WTC11 (cell line): ENCODE results near the gene APRT. TPM values are rescaled to one million over a fixed set of nuclear protein-coding genes. Genes with fewer than 3 reads are reported as not detected.
A peak's percentile ranks its signal among the peaks of the same experiment; 100 is the strongest.

ENCODE experiments used
- ATAC-seq: fragments of 200-7000 bp; cut with Tn5 transposase; 2 replicates; pipeline ENCODE4 v1.10.0; 2021; ENCODE audit warnings: mild to moderate bottlenecking, moderate library complexity
- CTCF ChIA-PET: fragments of 300-600 bp; sonication (Branson Sonifier 250); formaldehyde crosslinking; loops from one replicate; lab custom pipeline; 2021; ENCODE audit warnings: antibody characterized with exemption; lab: Charles Lee
- POLR2A ChIA-PET: fragments of 350-600 bp; sonication (Branson Sonifier 250); formaldehyde crosslinking; loops from one replicate; lab custom pipeline; 2021; ENCODE audit warnings: antibody characterized with exemption; lab: Charles Lee
- DNase-seq: peaks from one replicate; pipeline ENCODE4 v3.0.0; 2021; ENCODE audit warnings: low spot score
- H3K27ac Mint-ChIP-seq: 2 replicates; pipeline ENCODE4 v1.8.0; 2021; ENCODE audit warnings: mixed read lengths
- H3K27me3 Mint-ChIP-seq: 2 replicates; pipeline ENCODE4 v1.8.0; 2021; ENCODE audit warnings: low read depth, mild to moderate bottlenecking, moderate library complexity, mixed read lengths
- H3K36me3 Mint-ChIP-seq: 2 replicates; pipeline ENCODE4 v1.8.0; 2021; ENCODE audit warnings: mixed read lengths
- H3K4me1 Mint-ChIP-seq: 2 replicates; pipeline ENCODE4 v1.8.0; 2022; ENCODE audit warnings: mixed read lengths
- H3K4me3 Mint-ChIP-seq: 2 replicates; pipeline ENCODE4 v1.8.0; 2021; ENCODE audit warnings: mild to moderate bottlenecking, moderate library complexity, mixed read lengths
- H3K9me3 Mint-ChIP-seq: 2 replicates; pipeline ENCODE4 v1.8.0; 2021; ENCODE audit warnings: mixed read lengths
- AFF4 ChIP-seq: sonication (generic); formaldehyde crosslinking; IDR thresholded peaks from 2 replicates; pipeline ENCODE4 v1.8.1; 2023; ENCODE audit warnings: mild to moderate bottlenecking, missing genetic modification reagents, borderline replicate concordance
- CDX4 ChIP-seq: fragments of 250-450 bp; sonication (Bioruptor Pico); IDR thresholded peaks from 2 replicates; pipeline ENCODE4 v1.9.0; 2021; ENCODE audit warnings: moderate library complexity, mild to moderate bottlenecking, inconsistent platforms, borderline replicate concordance
- CREM ChIP-seq: sonication (generic); formaldehyde crosslinking; IDR thresholded peaks from 2 replicates; pipeline ENCODE4 v1.8.1; 2022; ENCODE audit warnings: mild to moderate bottlenecking, missing genetic modification reagents, moderate library complexity
- E2F1 ChIP-seq: sonication (generic); formaldehyde crosslinking; IDR thresholded peaks from 2 replicates; pipeline ENCODE4 v1.8.0; 2022; ENCODE audit warnings: mild to moderate bottlenecking, missing genetic modification reagents
- E2F5 ChIP-seq: sonication (generic); formaldehyde crosslinking; IDR thresholded peaks from 2 replicates; pipeline ENCODE4 v1.8.1; 2022; ENCODE audit warnings: mild to moderate bottlenecking, moderate library complexity, missing genetic modification reagents
- ELF4 ChIP-seq: sonication (generic); formaldehyde crosslinking; IDR thresholded peaks from 2 replicates; pipeline ENCODE4 v1.8.1; 2022; ENCODE audit warnings: low read depth, mild to moderate bottlenecking, moderate library complexity, missing genetic modification reagents
- ERG ChIP-seq: fragments of 250-450 bp; sonication (Bioruptor Pico); IDR thresholded peaks from 2 replicates; pipeline ENCODE4 v1.8.0; 2021; ENCODE audit warnings: mild to moderate bottlenecking
- GABPB1 ChIP-seq: sonication (generic); formaldehyde crosslinking; IDR thresholded peaks from 2 replicates; pipeline ENCODE4 v1.8.1; 2023; ENCODE audit warnings: mild to moderate bottlenecking, missing genetic modification reagents
- GRHL2 ChIP-seq: fragments of 250-450 bp; sonication (Bioruptor Pico); IDR thresholded peaks from 2 replicates; pipeline ENCODE4 v1.8.0; 2022; ENCODE audit warnings: mild to moderate bottlenecking, moderate library complexity; ENCODE audit not compliant: insufficient replicate concordance, severe bottlenecking
- IRF1 ChIP-seq: sonication (generic); formaldehyde crosslinking; IDR thresholded peaks from 2 replicates; pipeline ENCODE4 v1.8.0; 2023; ENCODE audit warnings: missing genetic modification reagents
- MAX ChIP-seq: sonication (generic); formaldehyde crosslinking; IDR thresholded peaks from 2 replicates; pipeline ENCODE4 v1.8.0; 2022; ENCODE audit warnings: mild to moderate bottlenecking, missing genetic modification reagents
- MLX ChIP-seq: sonication (generic); formaldehyde crosslinking; IDR thresholded peaks from 2 replicates; pipeline ENCODE4 v1.8.1; 2023; ENCODE audit warnings: mild to moderate bottlenecking, missing genetic modification reagents, moderate library complexity
- NFATC4 ChIP-seq: fragments of 250-450 bp; sonication (Bioruptor Pico); IDR thresholded peaks from 2 replicates; pipeline ENCODE4 v1.9.0; 2021; ENCODE audit warnings: mild to moderate bottlenecking
- SMAD3 ChIP-seq: sonication (generic); formaldehyde crosslinking; IDR thresholded peaks from 2 replicates; pipeline ENCODE4 v1.8.0; 2022; ENCODE audit warnings: missing genetic modification reagents, mild to moderate bottlenecking, borderline replicate concordance
- TCF7 ChIP-seq: sonication (generic); formaldehyde crosslinking; IDR thresholded peaks from 2 replicates; pipeline ENCODE4 v1.8.0; 2022; ENCODE audit warnings: mild to moderate bottlenecking, low read depth, missing genetic modification reagents, moderate library complexity
- ZNF416 ChIP-seq: fragments of 250-450 bp; sonication (Bioruptor Pico); IDR thresholded peaks from 2 replicates; pipeline ENCODE4 v1.9.0; 2021; ENCODE audit warnings: mild to moderate bottlenecking, inconsistent platforms
- ZNF425 ChIP-seq: fragments of 250-450 bp; sonication (Bioruptor Pico); conservative IDR thresholded peaks from 2 replicates; pipeline ENCODE4 v1.9.0; 2021; ENCODE audit warnings: mild to moderate bottlenecking
- ZNF671 ChIP-seq: fragments of 250-450 bp; sonication (Bioruptor Pico); IDR thresholded peaks from 2 replicates; pipeline ENCODE4 v1.8.0; 2021; ENCODE audit warnings: mild to moderate bottlenecking
- ZSCAN18 ChIP-seq: fragments of 250-450 bp; sonication (Bioruptor Pico); IDR thresholded peaks from 2 replicates; pipeline ENCODE4 v2.1.2; 2022; ENCODE audit warnings: mild to moderate bottlenecking, moderate library complexity
- total RNA-seq: library from RNA; stranded (reverse); gene quantifications from 3 replicates; pipeline ENCODE4 v1.2.3, GENCODE V29; 2021

The APRT gene
- total RNA-seq, 1 experiment from 2014 or later, result 288 TPM

GRCh38 chr16:88844419-88845036, 32.8 kb upstream of the APRT start:
- Mint-ChIP-seq H3K4me3 (no peak overlapping the region), H3K27ac (peak overlapping the region; percentile 90), H3K27me3 (no peaks in the 10 kb centered on the region), H3K9me3 (no peaks in the 10 kb centered on the region), H3K36me3 (peaks cover 4% of the 10 kb centered on the region), H3K4me1 (no peaks in the 10 kb centered on the region)
- ATAC-seq (peak; percentile 76), DNase-seq (peak; percentile 31)
- TF ChIP-seq ZSCAN18 (CRISPR knock-in tag) (no peak), ZNF425 (no peak), CDX4 (CRISPR knock-in tag) (no peak), GABPB1 (CRISPR knock-in tag) (no peak), ZNF671 (CRISPR knock-in tag) (no peak), TCF7 (CRISPR knock-in tag) (no peak), MAX (CRISPR knock-in tag) (no peak), E2F1 (CRISPR knock-in tag) (no peak), CREM (CRISPR knock-in tag) (no peak), MLX (CRISPR knock-in tag) (no peak), ELF4 (no peak), AFF4 (CRISPR knock-in tag) (no peak)
- POLR2A ChIA-PET, result no interaction called here
- CTCF ChIA-PET, result interaction anchor here (1.0 to 2.4 kb wide), 3 partner anchors 13 to 107 kb away, joined by 3 to 9 read pairs (median 7); partner anchors contain the start of genes GALNS and TRAPPC2L

- Mint-ChIP-seq H3K4me1 (no peaks in the 10 kb centered on the region), H3K27me3 (no peaks in the 10 kb centered on the region), H3K27ac (no peak overlapping the region), H3K4me3 (no peak overlapping the region), H3K36me3 (peaks cover 4% of the 10 kb centered on the region), H3K9me3 (no peaks in the 10 kb centered on the region)
- ChIA-PET CTCF (no interaction called here), POLR2A (no interaction called here)
- ATAC-seq (no peak), DNase-seq (no peak)
- TF ChIP-seq NFATC4 (no peak), ERG (CRISPR knock-in tag) (no peak), TCF7 (CRISPR knock-in tag) (no peak), ZNF416 (CRISPR knock-in tag) (no peak), E2F5 (CRISPR knock-in tag) (no peak), SMAD3 (no peak), GRHL2 (no peak), IRF1 (no peak)
Measured at GRCh38 chr16:88843256-88843655, 31.5 kb upstream of the APRT start.
